Ascending aorta (tissue), 2 donors: ENCODE data around the gene OR52L1. TPM values are rescaled to one million over a fixed set of nuclear protein-coding genes. Genes with fewer than 3 reads are reported as not detected.

Experiments used
- DNase-seq, 2 donors: peaks; one replicate each; pipeline ENCODE4 v3.0.0-alpha.2; 2019; ENCODE audit warnings: low spot score in 2 of 2
- H3K27ac ChIP-seq, 2 donors: fragments of 200-600 bp; sonication (generic); one replicate each; pipeline ENCODE4 v1.5.1; 2016 to 2017; ENCODE audit warnings: mild to moderate bottlenecking in 1 of 2
- H3K27me3 ChIP-seq: fragments of 200-600 bp; sonication (generic); one replicate; pipeline ENCODE4 v1.5.1; 2017
- H3K36me3 ChIP-seq, 2 donors: fragments of 200-600 bp; sonication (generic); one replicate each; pipeline ENCODE4 v1.5.1; 2016
- H3K4me1 ChIP-seq, 2 donors: fragments of 200-600 bp; sonication (generic); one replicate each; pipeline ENCODE4 v1.5.1; 2016 to 2017; ENCODE audit warnings: mild to moderate bottlenecking in 1 of 2
- H3K4me3 ChIP-seq, 2 donors: fragments of 200-600 bp; sonication (generic); one replicate each; pipeline ENCODE4 v1.5.1; 2016 to 2017; ENCODE audit warnings: mild to moderate bottlenecking in 1 of 2
- H3K9me3 ChIP-seq, 2 donors: fragments of 200-600 bp; sonication (generic); one replicate each; pipeline ENCODE4 v1.5.1; 2016
- CTCF ChIP-seq, 3 experiments: fragments of 200-600 bp in 2 of 3; fragments of 450-650 bp in 1 of 3; sonication (generic) in 2 of 3; IDR thresholded peaks; one replicate each; pipeline ENCODE4 v1.5.1; 2016 to 2019; ENCODE audit warnings: antibody characterized with exemption in 3 of 3, mild to moderate bottlenecking in 1 of 3, moderate library complexity in 1 of 3
- intact Hi-C: fragments of 100-400 bp; cut with DNase I; formaldehyde crosslinking; loops from one replicate; pipeline ENCODE4 v1.15.1; 2023
- total RNA-seq: library from RNA; depleted of rRNA; stranded (reverse); fragments of >200 nt; gene quantifications from one replicate; pipeline ENCODE4 v1.1.0, GENCODE V29; 2016

Gene OR52L1
- not detected for total RNA-seq

GRCh38 chr11:5986885-5987284 lies at the start of gene OR52L1:
TSS of gene OR52L1 (minus strand) at chr11:5986985. CDS start at chr11:5986930, 55 bp downstream.
- Histone ChIP-seq H3K9me3 (no peaks in the 10 kb centered on the region), H3K27me3 (no peaks in the 10 kb centered on the region), H3K27ac (no peak within 1 kb of the TSS), H3K4me3 (no peak within 1 kb of the TSS), H3K4me1 (no peaks in the 10 kb centered on the region), H3K36me3 (no peaks in the 10 kb centered on the region)
- no peak for DNase-seq
- no peak for TF ChIP-seq CTCF (IDR thresholded peaks at IDR 0.05)
- intact Hi-C loops: no loop called here

GRCh38 chr11:6030708-6031405 lies 44.1 kb upstream of the OR52L1 start, which contains the start of gene OR56A1:
TSS of gene OR56A1 (minus strand) at chr11:6030758. CDS start at chr11:6027692, 3,066 bp downstream.
- Histone ChIP-seq H3K4me3 (no peak within 1 kb of the TSS), H3K27ac (no peak within 1 kb of the TSS), H3K27me3 (no peaks in the 10 kb centered on the region), H3K36me3 (no peaks in the 10 kb centered on the region), H3K4me1 (no peaks in the 10 kb centered on the region), H3K9me3 (no peaks in the 10 kb centered on the region)
- no peak for DNase-seq
- intact Hi-C loops: no loop called here
- no peak for TF ChIP-seq CTCF (IDR thresholded peaks at IDR 0.05)

GRCh38 chr11:6027501-6027900 lies 40.7 kb upstream of the OR52L1 start:
- no peaks in the 10 kb centered on the region for H3K9me3 ChIP-seq
- no peaks in the 10 kb centered on the region for H3K27me3 ChIP-seq
- no peak overlapping the region for H3K4me3 ChIP-seq
- no peaks in the 10 kb centered on the region for H3K4me1 ChIP-seq
- no peaks in the 10 kb centered on the region for H3K36me3 ChIP-seq
- intact Hi-C loops: no loop called here
- no peak overlapping the region for H3K27ac ChIP-seq
- no peak for DNase-seq
- no peak for TF ChIP-seq CTCF (IDR thresholded peaks at IDR 0.05)

- H3K36me3 ChIP-seq: no peaks in the 10 kb centered on the region
- H3K27me3 ChIP-seq: no peaks in the 10 kb centered on the region
- no peaks in the 10 kb centered on the region for H3K9me3 ChIP-seq
- H3K27ac ChIP-seq: no peak overlapping the region
- TF ChIP-seq CTCF (IDR thresholded peaks at IDR 0.05): no peak
- H3K4me3 ChIP-seq: no peak overlapping the region
- H3K4me1 ChIP-seq: no peaks in the 10 kb centered on the region
- intact Hi-C loops: no loop called here
- no peak for DNase-seq
Measured at GRCh38 chr11:6025056-6025455, 38.3 kb upstream of the OR52L1 start.

DNA sequence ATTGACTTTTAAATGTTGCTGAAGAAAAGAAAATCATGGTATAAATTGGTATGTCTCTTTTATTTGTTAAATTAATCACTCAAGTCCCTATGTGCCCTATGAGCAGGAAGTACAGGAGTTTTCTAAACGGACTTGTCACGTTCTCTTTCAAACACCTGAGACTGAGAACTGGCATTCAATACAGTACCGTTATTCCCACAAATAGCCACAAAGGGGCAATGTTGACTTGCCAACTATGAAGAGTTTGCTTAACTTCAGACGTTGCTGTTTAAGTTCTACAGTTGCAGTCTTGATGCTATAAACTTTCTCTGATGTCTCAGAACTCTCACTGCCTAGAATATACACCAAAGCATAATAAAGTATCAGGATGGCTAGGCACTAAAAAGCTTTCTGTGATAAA lies 36.2 kb upstream of the OR52L1 start:
- intact Hi-C loops: loop anchor here (5.0 kb wide), 1 partner anchor 339 kb away; no protein-coding TSS in a partner anchor
- H3K9me3 ChIP-seq: no peaks in the 10 kb centered on the region
- H3K36me3 ChIP-seq: no peaks in the 10 kb centered on the region
- no peak for DNase-seq
- H3K4me1 ChIP-seq: no peaks in the 10 kb centered on the region
- H3K4me3 ChIP-seq: no peak overlapping the region
- no peak overlapping the region for H3K27ac ChIP-seq
- no peaks in the 10 kb centered on the region for H3K27me3 ChIP-seq
- peak in 2 of 3 experiments; percentile 13 to 39 for TF ChIP-seq CTCF (IDR thresholded peaks at IDR 0.05)
